Activated CD4-positive, alpha-beta T cell treated with anti-CD3 and anti-CD28 coated beads for 48 hours (primary cell): ENCODE measurements around the gene CA12.
A peak's percentile ranks its signal among the peaks of the same experiment; 100 is the strongest.

Experiments used
- DNase-seq: peaks from one replicate; pipeline ENCODE4 v3.0.0-alpha.2; 2020

The CA12 gene

DNA sequence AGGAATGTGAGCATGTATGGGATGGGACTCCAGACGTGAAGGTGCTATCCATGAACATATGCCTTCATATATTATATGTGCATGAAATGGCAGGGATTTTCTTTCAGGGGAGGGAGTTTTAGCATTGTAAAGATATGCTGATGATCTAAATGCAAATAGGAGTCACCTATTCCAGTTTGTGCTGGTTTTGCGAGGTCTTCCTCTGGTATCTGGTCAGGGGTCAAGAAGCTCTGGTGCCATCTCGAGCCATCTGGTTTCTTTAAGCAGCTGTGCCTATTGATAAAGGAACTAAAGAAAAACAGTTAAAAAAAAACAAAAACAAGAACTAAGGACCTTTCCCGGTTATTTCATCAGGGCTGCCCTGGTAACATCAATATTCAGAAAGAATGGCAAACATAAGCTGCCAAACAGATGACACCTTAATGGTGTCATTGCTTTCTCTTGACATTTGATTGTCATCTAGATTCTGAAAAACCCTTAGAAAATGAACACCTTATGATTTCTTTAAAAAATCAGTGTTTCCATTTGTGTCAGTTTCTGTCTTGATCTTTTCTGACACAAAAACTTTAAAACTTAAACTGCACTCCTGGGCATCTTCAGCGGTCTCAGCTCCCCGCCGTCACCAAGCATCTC lies 81.6 kb downstream of the CA12 start:
- DNase-seq, result no peak

DNA sequence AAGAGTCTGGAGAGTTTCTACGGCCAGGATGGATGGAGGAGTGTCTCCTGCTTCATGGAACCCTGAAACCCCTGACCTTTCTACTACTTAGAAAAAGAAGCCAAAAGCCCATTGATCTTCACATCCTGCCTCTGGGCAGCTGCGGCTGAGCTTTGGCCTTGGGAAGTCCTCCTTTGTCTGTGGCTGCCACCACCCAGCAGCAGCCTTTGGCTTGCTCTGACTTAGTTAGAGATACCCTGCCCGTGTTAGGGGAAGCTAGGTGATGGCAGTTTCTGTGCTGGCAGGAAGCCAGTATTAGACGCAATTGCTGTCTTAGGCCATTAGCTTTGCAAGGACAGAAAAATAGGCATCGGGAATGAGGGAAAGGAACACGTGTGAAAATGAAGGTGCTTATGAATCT lies 85.5 kb downstream of the CA12 start:
- DNase-seq, result no peak

DNA sequence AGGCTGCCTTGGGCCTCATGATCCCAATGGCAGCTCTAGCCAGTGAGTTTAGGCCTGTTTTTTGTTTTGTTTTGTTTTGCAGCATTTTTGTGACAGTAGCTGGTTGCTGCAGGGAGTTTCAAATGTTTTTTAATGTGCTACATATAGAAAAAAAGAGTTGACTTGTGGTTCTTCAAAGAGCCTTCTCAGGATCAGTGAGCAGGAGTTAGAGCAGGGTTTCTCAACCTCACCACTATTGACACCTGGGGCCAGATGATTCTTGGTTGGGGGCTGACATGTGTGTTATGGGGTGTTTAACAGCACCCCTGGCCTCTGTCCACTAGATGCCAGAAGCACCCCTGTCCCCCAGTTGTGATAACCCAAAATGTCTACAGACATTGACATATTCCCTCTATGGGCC lies 86.3 kb downstream of the CA12 start:
- no peak for DNase-seq

DNA sequence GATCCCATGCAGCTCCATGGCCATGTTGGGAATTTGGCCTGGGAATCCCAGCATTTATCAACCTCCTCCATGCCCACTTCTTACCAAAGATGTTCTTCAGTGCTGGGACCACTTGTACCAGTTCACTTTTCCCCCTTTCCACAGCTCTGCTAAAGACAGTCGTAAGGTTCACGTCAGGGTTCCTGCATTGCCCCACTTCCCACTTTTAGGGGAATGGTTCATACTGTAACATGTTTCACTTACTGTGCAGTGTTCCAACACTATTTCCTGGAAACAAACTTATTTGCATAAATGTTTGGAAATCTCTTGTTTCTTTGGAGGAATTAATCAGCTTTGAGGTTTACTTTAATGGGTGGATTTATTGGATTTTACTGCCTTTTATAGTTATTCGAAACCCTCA lies 87.3 kb downstream of the CA12 start:
- DNase-seq, result no peak

DNA sequence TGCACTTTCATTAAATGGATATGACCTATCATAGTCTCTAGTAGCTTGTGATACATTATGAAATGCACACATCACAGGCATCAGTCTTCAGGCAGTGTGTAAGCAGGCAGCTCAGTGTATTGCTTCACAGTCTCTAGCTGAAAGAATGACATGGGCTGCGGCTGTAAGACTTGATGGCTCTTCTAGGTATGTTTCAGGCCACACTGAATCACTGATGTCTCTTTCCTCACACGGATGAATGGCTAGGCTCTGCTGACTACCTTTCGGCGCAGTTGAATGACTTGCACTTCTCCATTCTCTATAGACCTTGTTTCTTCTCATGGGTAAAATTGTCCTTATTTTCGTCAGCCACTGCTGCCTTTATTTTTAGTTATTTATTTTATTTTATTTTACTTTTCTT lies 88.9 kb downstream of the CA12 start:
- no peak for DNase-seq

DNA sequence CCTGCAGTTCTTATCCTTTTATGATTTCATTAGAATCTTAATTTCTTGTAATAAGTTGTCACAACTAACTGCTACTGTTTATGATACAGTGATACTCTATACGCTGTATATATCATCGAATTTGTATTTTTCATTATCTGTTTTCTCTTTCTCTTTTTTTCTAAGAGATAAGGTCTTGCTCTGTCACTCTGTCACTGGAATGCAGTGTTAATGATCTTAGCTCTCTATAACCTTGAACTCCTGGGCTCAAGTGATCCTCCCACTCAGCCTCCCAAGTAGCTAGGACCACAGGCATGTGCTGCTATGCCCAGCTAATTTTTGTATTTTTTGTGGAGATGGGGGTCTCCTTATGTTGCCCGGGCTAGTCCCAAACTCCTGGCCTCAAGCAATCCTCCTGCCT lies 89.4 kb downstream of the CA12 start:
- no peak for DNase-seq

DNA sequence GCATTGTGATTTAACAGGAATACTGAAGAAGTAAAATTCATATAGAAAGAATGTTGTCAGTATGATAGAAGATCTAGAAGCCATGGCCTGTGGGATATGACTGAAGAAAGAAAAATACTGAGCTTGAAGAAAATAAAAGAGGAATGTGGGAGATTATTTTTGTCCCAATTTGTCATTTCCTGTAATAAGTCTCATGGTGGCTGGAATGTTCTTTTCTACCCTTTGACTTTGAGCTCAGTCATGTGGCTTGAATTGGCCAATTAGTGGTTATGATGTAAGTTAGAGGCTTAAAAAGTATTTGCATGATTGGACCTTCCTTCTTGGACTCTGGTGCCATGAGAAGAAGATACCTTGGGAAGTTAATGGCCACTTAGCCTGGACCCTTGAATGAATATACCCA lies 90.1 kb downstream of the CA12 start:
- no peak for DNase-seq

DNA sequence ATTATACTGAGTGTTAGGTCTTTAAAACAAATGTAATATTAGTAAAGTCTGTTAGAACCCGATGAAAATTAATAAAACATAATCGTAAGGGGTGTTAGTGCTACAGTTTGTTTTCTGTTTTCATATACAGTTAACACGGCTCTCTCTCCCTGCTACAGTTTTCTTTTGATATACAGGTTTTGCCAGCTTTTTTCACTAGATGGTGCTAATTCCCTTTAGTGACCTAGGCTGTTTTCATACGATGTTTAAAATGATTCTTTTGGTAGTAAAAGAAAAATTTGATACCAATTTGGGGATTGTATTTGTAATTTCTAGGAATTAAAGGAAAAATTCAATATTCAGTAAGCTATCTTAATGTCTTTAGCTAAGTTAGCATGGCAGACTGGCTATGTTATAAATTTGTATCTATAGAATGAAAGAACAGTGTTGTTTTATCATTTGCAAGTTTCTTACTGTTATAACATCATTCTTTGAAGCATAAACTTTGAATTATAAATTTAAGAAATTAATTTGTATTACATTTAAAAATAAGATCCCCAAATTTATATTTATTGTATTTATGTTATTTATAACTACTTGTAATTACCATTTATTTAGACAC lies 92.8 kb downstream of the CA12 start:
- DNase-seq, result no peak

DNA sequence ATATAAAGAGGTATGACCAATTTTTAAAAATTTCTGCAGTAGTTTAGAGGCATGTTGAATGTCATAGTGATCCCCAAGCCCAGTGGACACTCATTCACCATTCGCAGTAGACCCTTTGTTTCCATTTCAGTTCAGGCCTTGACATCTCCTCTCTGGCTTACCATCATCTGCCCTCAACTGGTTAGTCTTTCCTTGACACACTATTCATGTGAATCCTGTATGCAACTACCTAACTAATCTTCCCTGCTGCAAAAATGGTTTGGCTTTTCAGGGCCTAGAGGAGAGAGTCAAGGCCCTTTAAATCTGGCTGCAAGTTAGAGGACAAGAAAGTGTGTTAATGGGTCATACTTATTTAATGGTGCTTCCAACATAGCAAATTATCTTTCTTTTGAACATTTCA lies 93.3 kb downstream of the CA12 start:
- DNase-seq, result no peak

DNA sequence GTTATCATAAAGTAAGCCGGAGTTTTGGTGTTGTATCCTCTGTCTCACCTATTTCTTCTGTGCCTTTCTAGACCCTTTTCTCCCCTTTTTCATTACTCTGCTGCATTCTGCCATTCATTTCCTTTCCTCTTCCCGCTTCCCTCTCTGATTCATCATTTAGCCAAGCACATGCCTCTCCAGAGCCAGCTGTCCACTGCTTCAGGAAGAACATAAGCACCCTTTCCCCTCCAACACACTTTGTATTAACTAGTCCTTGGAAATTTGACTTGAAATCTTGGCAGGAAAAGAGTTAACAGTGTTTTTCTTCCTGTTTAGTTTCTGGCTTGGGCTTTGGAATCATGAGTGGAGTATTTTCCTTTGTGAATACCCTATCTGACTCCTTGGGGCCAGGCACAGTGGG lies 94.5 kb downstream of the CA12 start:
- DNase-seq, result no peak

DNA sequence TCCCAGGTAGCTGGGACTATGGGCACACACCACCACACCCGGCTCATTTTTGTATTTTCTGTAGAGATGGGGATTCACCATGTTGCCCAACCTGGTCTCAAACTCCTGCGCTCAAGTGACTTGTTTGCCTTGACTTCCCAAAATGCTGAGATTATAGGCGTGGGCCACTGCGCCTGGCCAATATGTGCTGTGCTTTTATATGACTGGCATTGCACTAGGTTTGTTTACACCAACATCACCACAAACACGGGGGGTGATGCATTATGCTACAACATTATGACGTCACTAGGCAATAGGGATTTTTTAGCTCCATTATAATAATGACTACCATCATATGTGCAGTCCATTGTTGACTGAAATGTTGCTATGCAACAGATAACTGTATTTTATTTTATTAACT lies 97.3 kb downstream of the CA12 start:
- no peak for DNase-seq

DNA sequence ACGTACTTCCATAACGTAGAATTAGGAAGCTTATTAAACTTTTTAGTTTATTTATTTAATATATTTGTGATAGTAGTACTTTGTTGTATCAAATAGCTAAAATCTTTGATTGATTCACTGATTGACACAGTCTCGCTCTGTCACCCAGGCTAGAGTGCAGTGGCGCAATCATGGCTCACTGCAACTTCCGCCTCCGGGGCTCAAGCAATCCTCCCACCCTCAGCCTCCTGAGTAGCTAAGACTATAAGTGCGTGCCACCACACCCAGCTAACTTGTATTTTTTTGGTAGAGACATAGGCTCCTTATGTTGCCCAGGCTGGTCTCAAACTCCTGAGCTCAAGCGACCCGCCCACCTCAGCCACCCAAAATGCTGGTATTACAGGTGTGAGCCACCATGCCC lies 98.5 kb downstream of the CA12 start:
- DNase-seq, result no peak

DNA sequence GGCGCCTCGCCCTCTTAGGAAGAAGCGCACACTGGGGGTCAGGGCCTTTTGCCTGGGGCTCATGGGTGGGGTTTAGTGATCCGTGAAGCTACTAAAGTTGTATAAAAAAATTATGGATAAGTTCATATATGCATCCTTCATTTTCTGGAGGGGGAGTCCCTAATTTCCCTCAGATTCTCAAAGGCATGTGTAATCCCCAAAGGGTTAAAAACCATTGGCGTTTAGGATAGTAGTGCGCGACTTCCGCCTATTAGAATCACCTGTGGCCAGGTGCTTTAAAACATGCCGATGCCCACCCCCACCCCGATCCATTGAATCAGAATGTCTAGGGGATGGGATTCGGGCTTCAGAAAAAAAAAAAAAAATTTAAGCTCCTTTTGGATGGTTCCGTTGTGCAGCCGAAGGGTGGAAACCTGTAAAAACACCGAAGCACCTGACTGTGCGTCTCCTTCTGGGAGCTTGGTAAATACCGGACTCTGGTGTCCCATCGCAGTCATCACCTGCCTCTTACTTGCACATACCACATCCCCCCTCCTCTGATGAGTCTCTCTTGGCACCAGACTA lies 103.7 kb downstream of the CA12 start:
- DNase-seq, result no peak

DNA sequence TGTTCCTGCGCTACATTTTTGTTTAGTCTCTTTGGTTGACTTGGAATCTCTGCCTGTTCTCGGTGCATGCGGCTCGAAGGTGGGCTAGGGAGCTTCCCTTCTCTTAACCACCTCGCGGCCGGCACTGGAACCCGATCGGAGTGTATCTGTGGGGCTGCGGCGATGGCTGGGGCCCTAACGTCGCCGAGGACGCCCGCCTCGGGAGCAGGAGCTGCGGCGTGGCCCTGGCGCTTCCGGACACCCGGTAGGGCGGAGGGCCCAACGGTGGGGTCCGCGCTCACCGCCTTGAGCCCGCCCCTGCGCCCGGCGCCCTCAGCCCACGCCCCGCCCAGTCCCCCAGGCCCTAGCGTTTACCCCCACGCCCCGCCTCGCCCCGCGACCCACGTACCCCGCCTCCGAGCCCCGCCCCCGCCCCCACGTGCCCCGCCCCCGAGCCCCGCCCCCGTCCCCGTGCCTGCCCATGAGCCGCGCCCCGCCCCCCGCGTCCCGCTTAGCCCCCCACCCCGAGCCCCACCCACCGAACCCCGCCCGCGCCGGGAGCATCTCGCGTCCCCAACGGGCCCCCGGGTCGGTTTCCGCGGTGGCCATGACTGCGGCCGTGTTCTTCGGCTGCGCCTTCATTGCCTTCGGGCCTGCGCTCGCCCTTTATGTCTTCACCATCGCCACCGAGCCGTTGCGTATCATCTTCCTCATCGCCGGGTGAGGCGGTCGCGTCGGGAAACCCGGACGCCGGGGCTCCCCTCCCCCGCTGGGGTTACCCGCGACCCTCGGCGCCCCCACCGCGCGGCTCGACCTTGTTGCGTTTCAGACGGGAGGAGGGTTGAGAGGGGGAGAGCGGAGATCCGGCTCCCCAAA lies 104.4 kb downstream of the CA12 start, which contains the start of gene APH1B:
Gene APH1B (plus strand): TSS at position 568 of the 855 bp plus-strand sequence. CDS start 19 bp downstream, at position 587.
- DNase-seq, result peak; percentile 72

DNA sequence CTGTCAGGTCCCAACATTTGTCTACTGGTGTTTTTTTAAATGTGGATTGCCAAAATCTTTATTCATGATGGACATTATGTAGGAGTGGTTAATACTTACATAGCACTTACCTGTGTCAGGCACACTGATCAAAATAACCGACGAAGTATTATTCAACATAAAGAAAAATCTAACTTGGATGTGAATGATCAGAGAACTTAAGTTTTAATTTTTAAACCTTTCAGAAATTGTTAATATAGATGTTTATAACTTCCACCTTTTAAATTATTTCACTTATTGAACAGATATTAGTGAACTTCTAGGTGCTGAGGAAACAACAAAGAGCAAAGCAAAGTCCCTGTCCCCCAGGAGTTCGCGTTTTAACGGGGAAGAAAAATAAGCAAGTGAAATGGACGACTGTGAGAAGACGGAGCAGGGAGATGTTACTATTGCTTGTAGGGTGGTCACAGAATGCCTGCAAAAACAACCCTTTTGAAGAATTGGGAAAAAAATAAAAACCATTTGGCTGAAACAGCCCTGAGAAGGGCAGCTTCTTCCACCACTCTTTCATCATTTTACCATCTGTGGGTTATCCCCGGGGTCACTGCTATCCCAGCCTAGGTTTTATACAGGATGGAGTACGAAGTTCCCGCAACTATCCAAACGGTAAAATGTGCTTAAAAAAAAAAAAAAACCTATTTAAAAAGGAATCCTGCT lies 105.2 kb downstream of the CA12 start:
- no peak for DNase-seq

DNA sequence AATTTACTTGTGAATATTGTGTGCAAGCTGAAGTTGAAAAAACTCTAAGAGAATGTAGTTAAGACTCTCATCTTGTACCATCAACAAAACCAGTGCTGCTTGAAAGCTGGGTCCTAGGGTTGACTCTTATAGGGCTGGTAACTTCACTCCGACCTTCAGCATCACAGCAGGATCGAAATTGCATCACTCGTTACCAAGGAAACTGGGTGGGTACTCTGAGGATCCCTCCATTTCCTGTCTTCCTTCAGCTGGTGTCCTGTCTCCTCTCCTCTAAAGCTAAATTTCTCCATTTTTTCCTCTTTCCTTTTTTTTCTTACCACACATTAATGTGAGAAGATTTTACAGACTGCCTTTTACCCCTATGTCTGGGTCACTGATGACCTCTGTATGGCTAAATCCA lies 107.2 kb downstream of the CA12 start:
- DNase-seq, result no peak
